Stimulated activated CD4-positive, alpha-beta T cell treated with anti-CD3 and anti-CD28 coated beads, Interleukin-2, amount 100 ng/mL, for 48 hours (primary cell): ENCODE measurements around the gene TAS2R30.
"Not testable (repeated sequence)": the region's sequence is repeated elsewhere in the genome, so short reads cannot be mapped to it uniquely, and the experiment has no call there.

Experiments used
- DNase-seq, 2 donors: peaks; one replicate each; pipeline ENCODE4 v3.0.0-alpha.2; 2020

TAS2R30 gene

GRCh38 chr12:11111213-11111612, 23.2 kb downstream of the TAS2R30 start:
- DNase-seq: not testable (repeated sequence)

- DNase-seq: no peak
Measured at GRCh38 chr12:11108862-11109261, 25.6 kb downstream of the TAS2R30 start.

- DNase-seq: no peak
Measured at GRCh38 chr12:11107719-11108118, 26.7 kb downstream of the TAS2R30 start.

GRCh38 chr12:11106288-11106687, 28.2 kb downstream of the TAS2R30 start:
- DNase-seq: no peak

GRCh38 chr12:11105546-11105945, 28.9 kb downstream of the TAS2R30 start:
- no peak for DNase-seq

GRCh38 chr12:11094910-11095309, 39.5 kb downstream of the TAS2R30 start:
- not testable (repeated sequence) for DNase-seq

- no peak for DNase-seq
Measured at GRCh38 chr12:11092128-11092527, 42.3 kb downstream of the TAS2R30 start, which contains the start of gene TAS2R43. TAS2R43 (minus strand) TSS chr12:11092313; CDS start chr12:11092229, 84 bp downstream.

GRCh38 chr12:11089246-11089645, 45.2 kb downstream of the TAS2R30 start:
- no peak for DNase-seq

GRCh38 chr12:11085419-11085818, 49.0 kb downstream of the TAS2R30 start:
- no peak for DNase-seq
